ENCODE results near the gene GNMT. TPM values are rescaled to one million over a fixed set of nuclear protein-coding genes. Genes with fewer than 3 reads are reported as not detected.

Gene GNMT
- total and polyA plus RNA-seq, 2 of the 8 experiments (the other 6 are each of a cell fraction or from before 2014, with no cell fraction given): 1.8 to 3.4 TPM

- TF ChIP-seq, protein P1, sequence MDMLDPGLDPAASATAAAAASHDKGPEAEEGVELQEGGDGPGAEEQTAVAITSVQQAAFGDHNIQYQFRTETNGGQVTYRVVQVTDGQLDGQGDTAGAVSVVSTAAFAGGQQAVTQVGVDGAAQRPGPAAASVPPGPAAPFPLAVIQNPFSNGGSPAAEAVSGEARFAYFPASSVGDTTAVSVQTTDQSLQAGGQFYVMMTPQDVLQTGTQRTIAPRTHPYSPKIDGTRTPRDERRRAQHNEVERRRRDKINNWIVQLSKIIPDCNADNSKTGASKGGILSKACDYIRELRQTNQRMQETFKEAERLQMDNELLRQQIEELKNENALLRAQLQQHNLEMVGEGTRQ (IDR thresholded peaks at IDR 0.05; ENCODE audit: low read length): no peak
- TF ChIP-seq TCF12 (IDR thresholded peaks at IDR 0.05; ENCODE audit: low read depth, low read length): no peak
Measured at GRCh38 chr6:43001843-43002242, 41.3 kb downstream of the GNMT start (continued).

Measured in H1 (cell line).